ENCODE measurements around the gene COA1.
"Not testable (repeated sequence)": the region's sequence is repeated elsewhere in the genome, so short reads cannot be mapped to it uniquely, and the experiment has no call there.

COA1 gene

GRCh38 chr7:43680736-43681135 is 48.6 kb downstream of the COA1 start:
- no peak for DNase-seq
- H3K4me3 ChIP-seq (ENCODE audit: control insufficient read depth in 1 of 7, extremely low read depth in 1 of 7, insufficient read depth in 4 of 7, low read depth in 2 of 7, low read length in 6 of 7) = no peak overlapping the region
- H3K27me3 ChIP-seq (replicated peaks in 2 of 5; ENCODE audit: control insufficient read depth in 4 of 5, insufficient read depth in 5 of 5, low read length in 4 of 5) = no peaks in the 10 kb centered on the region
- no peak overlapping the region for H3K27ac ChIP-seq (ENCODE audit: insufficient read depth in 1 of 2, low read depth in 1 of 2, low read length in 2 of 2, poor library complexity in 1 of 2, severe bottlenecking in 2 of 2)
- H3K4me1 ChIP-seq (ENCODE audit: control extremely low read depth in 1 of 4, control insufficient read depth in 4 of 4, insufficient read depth in 4 of 4, low read length in 3 of 4) = peaks cover 0 to 4% (median 1%) of the 10 kb centered on the region in 4 experiments
- H3K36me3 ChIP-seq (ENCODE audit: control insufficient read depth in 4 of 4, insufficient read depth in 4 of 4, low read length in 3 of 4) = no peaks in the 10 kb centered on the region
- ChIA-PET CTCF (interaction anchor here (0.8 to 0.9 kb wide), 2 partner anchors 19 to 98 kb away, joined by 3 read pairs; partner anchors contain the start of gene STK17A), POLR2A (no interaction called here)
- no peaks in the 10 kb centered on the region for H3K9me3 ChIP-seq (ENCODE audit: control extremely low read depth in 1 of 5, control insufficient read depth in 4 of 5, insufficient read depth in 2 of 5, low read depth in 1 of 5, low read length in 4 of 5)
- 100% methylated on average over 2 of the region's 3 CpGs for WGBS (ENCODE audit: insufficient coverage)

DNA sequence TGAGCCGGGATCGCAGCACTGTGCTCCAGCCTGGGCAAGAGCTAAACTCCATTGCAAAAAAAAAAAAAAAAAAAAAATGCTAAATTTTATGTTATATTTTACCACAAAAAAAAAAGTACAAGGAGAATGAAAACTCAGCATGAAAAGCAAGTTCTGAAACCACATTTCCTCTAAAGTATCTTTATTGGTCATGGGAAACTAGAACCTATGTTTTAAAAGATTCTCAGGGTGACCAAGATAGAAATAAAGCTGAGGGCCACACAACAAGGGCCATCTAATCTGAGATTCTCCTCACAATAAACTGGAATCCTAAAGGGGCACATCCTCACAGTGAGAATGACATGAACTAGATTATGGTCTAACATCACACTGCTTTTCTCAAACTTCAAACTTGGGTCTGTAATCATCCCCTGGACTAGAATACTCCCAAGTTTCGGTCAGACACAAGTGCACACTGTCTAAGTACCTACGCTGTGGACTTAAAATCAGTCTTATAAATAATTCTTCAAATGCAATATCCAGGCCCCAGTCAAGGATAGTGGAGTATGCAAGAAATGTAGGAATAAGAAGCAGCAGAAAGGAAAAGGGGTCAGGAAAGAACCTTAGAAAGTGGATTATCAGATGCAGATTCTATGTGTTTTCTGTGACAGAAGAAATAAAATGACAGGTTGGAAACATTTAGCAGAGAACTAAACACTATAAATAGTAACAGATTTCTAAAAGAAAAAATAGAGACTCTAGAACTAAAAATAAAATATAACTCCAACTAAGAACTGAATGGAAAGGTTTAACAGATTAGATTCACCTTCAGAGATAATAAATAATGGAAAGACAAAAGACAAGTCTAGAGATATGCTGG is 49.9 kb downstream of the COA1 start:
- Histone ChIP-seq H3K4me3 (ENCODE audit: control insufficient read depth in 1 of 7, extremely low read depth in 1 of 7, insufficient read depth in 4 of 7, low read depth in 2 of 7, low read length in 6 of 7) (no peak overlapping the region), H3K9me3 (ENCODE audit: control extremely low read depth in 1 of 5, control insufficient read depth in 4 of 5, insufficient read depth in 2 of 5, low read depth in 1 of 5, low read length in 4 of 5) (no peaks in the 10 kb centered on the region), H3K27ac (ENCODE audit: insufficient read depth in 1 of 2, low read depth in 1 of 2, low read length in 2 of 2, poor library complexity in 1 of 2, severe bottlenecking in 2 of 2) (no peak overlapping the region), H3K36me3 (ENCODE audit: control insufficient read depth in 4 of 4, insufficient read depth in 4 of 4, low read length in 3 of 4) (no peaks in the 10 kb centered on the region), H3K27me3 (replicated peaks in 2 of 5; ENCODE audit: control insufficient read depth in 4 of 5, insufficient read depth in 5 of 5, low read length in 4 of 5) (no peaks in the 10 kb centered on the region), H3K4me1 (ENCODE audit: control extremely low read depth in 1 of 4, control insufficient read depth in 4 of 4, insufficient read depth in 4 of 4, low read length in 3 of 4) (peaks cover 0 to 6% (median 2%) of the 10 kb centered on the region in 4 experiments)
- DNase-seq = no peak
- ChIA-PET CTCF (interaction anchor here (0.7 to 1.0 kb wide), 3 partner anchors 9 to 96 kb away, joined by 3 to 4 read pairs (median 4); partner anchors contain the start of gene STK17A), POLR2A (no interaction called here)
- 83% methylated on average over 1 of the region's 4 CpGs for WGBS (ENCODE audit: insufficient coverage)

- WGBS (ENCODE audit: insufficient coverage) = no CpG with 5 or more reads among the region's 1 CpG
- H3K4me1 ChIP-seq (ENCODE audit: control extremely low read depth in 1 of 4, control insufficient read depth in 4 of 4, insufficient read depth in 4 of 4, low read length in 3 of 4) = peaks cover 0 to 8% (median 2%) of the 10 kb centered on the region in 4 experiments
- no peaks in the 10 kb centered on the region for H3K27me3 ChIP-seq (replicated peaks in 2 of 5; ENCODE audit: control insufficient read depth in 4 of 5, insufficient read depth in 5 of 5, low read length in 4 of 5)
- ChIA-PET POLR2A (no interaction called here), CTCF (no interaction called here)
- DNase-seq = no peak
- H3K4me3 ChIP-seq (ENCODE audit: control insufficient read depth in 1 of 7, extremely low read depth in 1 of 7, insufficient read depth in 4 of 7, low read depth in 2 of 7, low read length in 6 of 7) = no peak overlapping the region
- H3K36me3 ChIP-seq (ENCODE audit: control insufficient read depth in 4 of 4, insufficient read depth in 4 of 4, low read length in 3 of 4) = no peaks in the 10 kb centered on the region
- H3K27ac ChIP-seq (ENCODE audit: insufficient read depth in 1 of 2, low read depth in 1 of 2, low read length in 2 of 2, poor library complexity in 1 of 2, severe bottlenecking in 2 of 2) = no peak overlapping the region
- H3K9me3 ChIP-seq (ENCODE audit: control extremely low read depth in 1 of 5, control insufficient read depth in 4 of 5, insufficient read depth in 2 of 5, low read depth in 1 of 5, low read length in 4 of 5) = no peaks in the 10 kb centered on the region
These were observed 51.0 kb downstream of the COA1 start for GRCh38 chr7:43678315-43678714.

- H3K4me3 ChIP-seq (ENCODE audit: control insufficient read depth in 1 of 7, extremely low read depth in 1 of 7, insufficient read depth in 4 of 7, low read depth in 2 of 7, low read length in 6 of 7) = no peak overlapping the region
- H3K36me3 ChIP-seq (ENCODE audit: control insufficient read depth in 4 of 4, insufficient read depth in 4 of 4, low read length in 3 of 4) = no peaks in the 10 kb centered on the region
- peaks cover 0 to 8% (median 2%) of the 10 kb centered on the region in 4 experiments for H3K4me1 ChIP-seq (ENCODE audit: control extremely low read depth in 1 of 4, control insufficient read depth in 4 of 4, insufficient read depth in 4 of 4, low read length in 3 of 4)
- H3K27me3 ChIP-seq (replicated peaks in 2 of 5; ENCODE audit: control insufficient read depth in 4 of 5, insufficient read depth in 5 of 5, low read length in 4 of 5) = no peaks in the 10 kb centered on the region
- H3K9me3 ChIP-seq (ENCODE audit: control extremely low read depth in 1 of 5, control insufficient read depth in 4 of 5, insufficient read depth in 2 of 5, low read depth in 1 of 5, low read length in 4 of 5) = no peaks in the 10 kb centered on the region
- no peak for DNase-seq
- CTCF ChIA-PET = no interaction called here
- H3K27ac ChIP-seq (ENCODE audit: insufficient read depth in 1 of 2, low read depth in 1 of 2, low read length in 2 of 2, poor library complexity in 1 of 2, severe bottlenecking in 2 of 2) = no peak overlapping the region
- POLR2A ChIA-PET = no interaction called here
These were observed 51.5 kb downstream of the COA1 start for GRCh38 chr7:43677864-43678263.

GRCh38 chr7:43674559-43675436 is 54.5 kb downstream of the COA1 start:
- no CpG with 5 or more reads among the region's 4 CpGs for WGBS (ENCODE audit: insufficient coverage)
- no peak overlapping the region for H3K4me3 ChIP-seq (ENCODE audit: control insufficient read depth in 1 of 7, extremely low read depth in 1 of 7, insufficient read depth in 4 of 7, low read depth in 2 of 7, low read length in 6 of 7)
- ChIA-PET CTCF (interaction anchor here (1.1 to 1.6 kb wide), 3 partner anchors 25 to 93 kb away, joined by 3 to 6 read pairs (median 3); no protein-coding TSS in a partner anchor), POLR2A (no interaction called here)
- H3K36me3 ChIP-seq (ENCODE audit: control insufficient read depth in 4 of 4, insufficient read depth in 4 of 4, low read length in 3 of 4) = no peaks in the 10 kb centered on the region
- H3K27me3 ChIP-seq (replicated peaks in 2 of 5; ENCODE audit: control insufficient read depth in 4 of 5, insufficient read depth in 5 of 5, low read length in 4 of 5) = no peaks in the 10 kb centered on the region
- peak in 2 of 3 donors; percentile 48 to 66 for DNase-seq
- H3K4me1 ChIP-seq (ENCODE audit: control extremely low read depth in 1 of 4, control insufficient read depth in 4 of 4, insufficient read depth in 4 of 4, low read length in 3 of 4) = peaks cover 0 to 14% (median 3%) of the 10 kb centered on the region in 4 experiments
- no peak overlapping the region for H3K27ac ChIP-seq (ENCODE audit: insufficient read depth in 1 of 2, low read depth in 1 of 2, low read length in 2 of 2, poor library complexity in 1 of 2, severe bottlenecking in 2 of 2)
- peaks cover 0 to 8% (median 2%) of the 10 kb centered on the region in 5 experiments for H3K9me3 ChIP-seq (ENCODE audit: control extremely low read depth in 1 of 5, control insufficient read depth in 4 of 5, insufficient read depth in 2 of 5, low read depth in 1 of 5, low read length in 4 of 5)

- H3K36me3 ChIP-seq (ENCODE audit: control insufficient read depth in 4 of 4, insufficient read depth in 4 of 4, low read length in 3 of 4); POLR2A ChIA-PET; H3K27me3 ChIP-seq (replicated peaks in 2 of 5; ENCODE audit: control insufficient read depth in 4 of 5, insufficient read depth in 5 of 5, low read length in 4 of 5); H3K4me3 ChIP-seq (ENCODE audit: control insufficient read depth in 1 of 7, extremely low read depth in 1 of 7, insufficient read depth in 4 of 7, low read depth in 2 of 7, low read length in 6 of 7); DNase-seq; H3K9me3 ChIP-seq (ENCODE audit: control extremely low read depth in 1 of 5, control insufficient read depth in 4 of 5, insufficient read depth in 2 of 5, low read depth in 1 of 5, low read length in 4 of 5); H3K27ac ChIP-seq (ENCODE audit: insufficient read depth in 1 of 2, low read depth in 1 of 2, low read length in 2 of 2, poor library complexity in 1 of 2, severe bottlenecking in 2 of 2): not testable (repeated sequence)
- WGBS (ENCODE audit: insufficient coverage) = 50% methylated on average over 2 of the region's 5 CpGs
- peaks cover 0 to 12% (median under 1%) of the 10 kb centered on the region in 4 experiments for H3K4me1 ChIP-seq (ENCODE audit: control extremely low read depth in 1 of 4, control insufficient read depth in 4 of 4, insufficient read depth in 4 of 4, low read length in 3 of 4)
- CTCF ChIA-PET = interaction anchor here (1.0 to 1.6 kb wide), 4 partner anchors 13 to 91 kb away, joined by 3 to 6 read pairs (median 4); no protein-coding TSS in a partner anchor
These were observed 55.9 kb downstream of the COA1 start for GRCh38 chr7:43673243-43673976.

Data from common myeloid progenitor, CD34-positive (primary cell).